Activated CD8-positive, alpha-beta memory T cell treated with anti-CD3 and anti-CD28 coated beads, Interleukin-2, amount 10 ng/mL, durations not matched to agents 7 days and 5 days (primary cell): ENCODE results near the gene STXBP4. TPM values are rescaled to one million over a fixed set of nuclear protein-coding genes. Genes with fewer than 3 reads are reported as not detected.

Experiments used
- ATAC-seq: fragments of 150-1000 bp; cut with Tn5 transposase; one replicate; pipeline ENCODE4 v1.10.0; 2021; ENCODE audit warnings: moderate library complexity
- CTCF ChIA-PET: fragments of 350-600 bp; sonication (Branson Sonifier 250); formaldehyde crosslinking; loops from one replicate; lab custom pipeline; 2021; ENCODE audit warnings: antibody characterized with exemption; lab: Charles Lee
- DNase-seq: peaks from one replicate; pipeline ENCODE4 v3.0.0-alpha.2; 2020
- H3K27ac Mint-ChIP-seq: one replicate; pipeline ENCODE4 v1.8.0; 2021; ENCODE audit warnings: mild to moderate bottlenecking, mixed read lengths
- H3K27me3 Mint-ChIP-seq: one replicate; pipeline ENCODE4 v1.8.0; 2021; ENCODE audit warnings: mixed read lengths
- H3K36me3 Mint-ChIP-seq: one replicate; pipeline ENCODE4 v1.8.0; 2021; ENCODE audit warnings: mild to moderate bottlenecking, mixed read lengths
- H3K4me1 Mint-ChIP-seq: one replicate; pipeline ENCODE4 v1.8.0; 2021; ENCODE audit warnings: mixed read lengths
- H3K4me3 Mint-ChIP-seq: one replicate; pipeline ENCODE4 v1.8.0; 2021; ENCODE audit warnings: mild to moderate bottlenecking, moderate library complexity, mixed read lengths
- H3K9me3 Mint-ChIP-seq: one replicate; pipeline ENCODE4 v1.8.0; 2022; ENCODE audit warnings: low read depth, mixed read lengths
- total RNA-seq, 2 experiments: library from RNA; stranded (reverse); gene quantifications; one replicate each; pipeline ENCODE4 v1.2.3, GENCODE V29; 2021

Gene STXBP4
- 1 to 10 TPM; 8.2 to 9.4 TPM for total RNA-seq

GRCh38 chr17:54968262-54968987 is at the start of gene STXBP4, which contains the start of gene COX11:
Gene STXBP4, plus strand, starts transcription at chr17:54968765. Its CDS starts 17,455 bp downstream, at chr17:54986220.
Gene COX11, minus strand, starts transcription at chr17:54968654. Its CDS starts 8 bp downstream, at chr17:54968646.
- DNase-seq (peak; percentile 97), ATAC-seq (peak; percentile 97)
- H3K9me3 Mint-ChIP-seq, result no peaks in the 10 kb centered on the region
- no peak within 1 kb of the TSS for H3K27ac Mint-ChIP-seq
- H3K27me3 Mint-ChIP-seq, result no peaks in the 10 kb centered on the region
- CTCF ChIA-PET, result interaction anchor here (2.0 to 2.1 kb wide), 2 partner anchors 24 to 122 kb away, joined by 5 to 13 read pairs; no protein-coding TSS in a partner anchor
- H3K4me3 Mint-ChIP-seq, result no peak within 1 kb of the TSS
- H3K4me1 Mint-ChIP-seq, result peaks cover 23% of the 10 kb centered on the region
- H3K36me3 Mint-ChIP-seq, result peaks cover 9% of the 10 kb centered on the region

- DNase-seq (no peak), ATAC-seq (no peak)
- Mint-ChIP-seq H3K27me3 (peaks cover 7% of the 10 kb centered on the region), H3K9me3 (no peaks in the 10 kb centered on the region), H3K36me3 (peaks cover 1% of the 10 kb centered on the region), H3K4me1 (no peaks in the 10 kb centered on the region), H3K4me3 (no peak overlapping the region), H3K27ac (no peak overlapping the region)
- CTCF ChIA-PET, result no interaction called here
These were observed 49.1 kb upstream of the STXBP4 start for GRCh38 chr17:54919425-54919824.

- DNase-seq (no peak), ATAC-seq (no peak)
- no peaks in the 10 kb centered on the region for H3K4me1 Mint-ChIP-seq
- H3K4me3 Mint-ChIP-seq, result no peak overlapping the region
- H3K27me3 Mint-ChIP-seq, result peaks cover 7% of the 10 kb centered on the region
- no peak overlapping the region for H3K27ac Mint-ChIP-seq
- H3K9me3 Mint-ChIP-seq, result no peaks in the 10 kb centered on the region
- CTCF ChIA-PET, result no interaction called here
- H3K36me3 Mint-ChIP-seq, result peaks cover 1% of the 10 kb centered on the region
These were observed 47.7 kb upstream of the STXBP4 start for GRCh38 chr17:54920819-54921218.

GRCh38 chr17:54924405-54924804 is 44.2 kb upstream of the STXBP4 start:
- no peak for DNase-seq
- no peak for ATAC-seq
- Mint-ChIP-seq H3K4me1 (peaks cover 3% of the 10 kb centered on the region), H3K27me3 (peaks cover 22% of the 10 kb centered on the region), H3K9me3 (no peaks in the 10 kb centered on the region), H3K4me3 (no peak overlapping the region), H3K27ac (no peak overlapping the region), H3K36me3 (no peaks in the 10 kb centered on the region)
- CTCF ChIA-PET, result no interaction called here

GRCh38 chr17:54927525-54927924 is 41.0 kb upstream of the STXBP4 start:
- no peaks in the 10 kb centered on the region for H3K9me3 Mint-ChIP-seq
- ATAC-seq (no peak), DNase-seq (no peak)
- H3K27ac Mint-ChIP-seq, result no peak overlapping the region
- H3K4me1 Mint-ChIP-seq, result peaks cover 3% of the 10 kb centered on the region
- H3K36me3 Mint-ChIP-seq, result no peaks in the 10 kb centered on the region
- no peak overlapping the region for H3K4me3 Mint-ChIP-seq
- peaks cover 21% of the 10 kb centered on the region for H3K27me3 Mint-ChIP-seq
- CTCF ChIA-PET, result no interaction called here

GRCh38 chr17:54932711-54933110 is 35.9 kb upstream of the STXBP4 start:
- no peaks in the 10 kb centered on the region for H3K9me3 Mint-ChIP-seq
- CTCF ChIA-PET, result no interaction called here
- H3K4me3 Mint-ChIP-seq, result no peak overlapping the region

GRCh38 chr17:54933921-54934320 is 34.6 kb upstream of the STXBP4 start:
- peaks cover 1% of the 10 kb centered on the region for H3K4me1 Mint-ChIP-seq
- no peak for DNase-seq
- H3K27me3 Mint-ChIP-seq, result peaks cover 14% of the 10 kb centered on the region
- H3K27ac Mint-ChIP-seq, result no peak overlapping the region
- no peak for ATAC-seq
- CTCF ChIA-PET, result no interaction called here
- H3K36me3 Mint-ChIP-seq, result no peaks in the 10 kb centered on the region
- no peak overlapping the region for H3K4me3 Mint-ChIP-seq
- no peaks in the 10 kb centered on the region for H3K9me3 Mint-ChIP-seq

More at GRCh38 chr17:54932711-54933110, 35.9 kb upstream of the STXBP4 start:
- Mint-ChIP-seq H3K27ac (no peak overlapping the region), H3K27me3 (peaks cover 21% of the 10 kb centered on the region), H3K36me3 (no peaks in the 10 kb centered on the region), H3K4me1 (peaks cover 3% of the 10 kb centered on the region)
- ATAC-seq (no peak), DNase-seq (no peak)

GRCh38 chr17:54935471-54935870 is 33.1 kb upstream of the STXBP4 start:
- H3K9me3 Mint-ChIP-seq, result no peaks in the 10 kb centered on the region
- no peak for DNase-seq
- no peaks in the 10 kb centered on the region for H3K36me3 Mint-ChIP-seq
- no peak overlapping the region for H3K4me3 Mint-ChIP-seq
- no peak for ATAC-seq
- peaks cover 12% of the 10 kb centered on the region for H3K27me3 Mint-ChIP-seq
- CTCF ChIA-PET, result no interaction called here
- H3K27ac Mint-ChIP-seq, result no peak overlapping the region
- H3K4me1 Mint-ChIP-seq, result no peaks in the 10 kb centered on the region

GRCh38 chr17:54937018-54937417 is 31.5 kb upstream of the STXBP4 start:
- no peak for DNase-seq
- Mint-ChIP-seq H3K27ac (no peak overlapping the region), H3K4me1 (no peaks in the 10 kb centered on the region), H3K4me3 (no peak overlapping the region), H3K36me3 (no peaks in the 10 kb centered on the region), H3K27me3 (peaks cover 12% of the 10 kb centered on the region), H3K9me3 (no peaks in the 10 kb centered on the region)
- no peak for ATAC-seq
- CTCF ChIA-PET, result no interaction called here

GRCh38 chr17:54937426-54937825 is 31.1 kb upstream of the STXBP4 start:
- no peak for DNase-seq
- peaks cover 12% of the 10 kb centered on the region for H3K27me3 Mint-ChIP-seq
- ATAC-seq, result no peak
- H3K27ac Mint-ChIP-seq, result no peak overlapping the region
- CTCF ChIA-PET, result no interaction called here
- no peaks in the 10 kb centered on the region for H3K9me3 Mint-ChIP-seq
- H3K4me1 Mint-ChIP-seq, result no peaks in the 10 kb centered on the region
- H3K36me3 Mint-ChIP-seq, result no peaks in the 10 kb centered on the region
- H3K4me3 Mint-ChIP-seq, result no peak overlapping the region

- Mint-ChIP-seq H3K27me3 (peaks cover 15% of the 10 kb centered on the region), H3K9me3 (no peaks in the 10 kb centered on the region), H3K4me1 (peaks cover 12% of the 10 kb centered on the region), H3K27ac (no peak overlapping the region), H3K36me3 (no peaks in the 10 kb centered on the region), H3K4me3 (no peak overlapping the region)
- CTCF ChIA-PET, result no interaction called here
- ATAC-seq, result no peak
- no peak for DNase-seq
These were observed 27.3 kb upstream of the STXBP4 start for GRCh38 chr17:54941285-54941684.

GRCh38 chr17:54944796-54945195 is 23.8 kb upstream of the STXBP4 start:
- peaks cover 1% of the 10 kb centered on the region for H3K36me3 Mint-ChIP-seq
- no peaks in the 10 kb centered on the region for H3K9me3 Mint-ChIP-seq
- peaks cover 26% of the 10 kb centered on the region for H3K4me1 Mint-ChIP-seq
- H3K27ac Mint-ChIP-seq, result no peak overlapping the region
- CTCF ChIA-PET, result no interaction called here
- H3K4me3 Mint-ChIP-seq, result no peak overlapping the region
- peaks cover 12% of the 10 kb centered on the region for H3K27me3 Mint-ChIP-seq
- ATAC-seq, result no peak
- DNase-seq, result no peak

- Mint-ChIP-seq H3K27ac (no peak overlapping the region), H3K9me3 (no peaks in the 10 kb centered on the region), H3K4me3 (no peak overlapping the region), H3K4me1 (peaks cover 26% of the 10 kb centered on the region), H3K36me3 (peaks cover 1% of the 10 kb centered on the region), H3K27me3 (peaks cover 12% of the 10 kb centered on the region)
- ATAC-seq (no peak), DNase-seq (no peak)
- CTCF ChIA-PET, result no interaction called here
These were observed 23.3 kb upstream of the STXBP4 start for GRCh38 chr17:54945231-54945630.

- Mint-ChIP-seq H3K27ac (no peak overlapping the region), H3K4me1 (peaks cover 26% of the 10 kb centered on the region), H3K4me3 (no peak overlapping the region), H3K36me3 (peaks cover 1% of the 10 kb centered on the region), H3K9me3 (no peaks in the 10 kb centered on the region), H3K27me3 (peaks cover 12% of the 10 kb centered on the region)
- CTCF ChIA-PET, result no interaction called here
- DNase-seq (no peak), ATAC-seq (no peak)
These were observed 22.9 kb upstream of the STXBP4 start for GRCh38 chr17:54945671-54946070.
